GM19238 (cell line): ENCODE results near the gene COMMD3.
"Not testable (repeated sequence)": the region's sequence is repeated elsewhere in the genome, so short reads cannot be mapped to it uniquely, and the experiment has no call there.

Experiments used
- DNase-seq: peaks from one replicate; pipeline ENCODE4 v3.0.0; 2011; ENCODE audit warnings: low spot score; ENCODE audit not compliant: insufficient read length

Gene COMMD3

GRCh38 chr10:22338931-22339330 lies 22.7 kb downstream of the COMMD3 start:
- no peak for DNase-seq

DNA sequence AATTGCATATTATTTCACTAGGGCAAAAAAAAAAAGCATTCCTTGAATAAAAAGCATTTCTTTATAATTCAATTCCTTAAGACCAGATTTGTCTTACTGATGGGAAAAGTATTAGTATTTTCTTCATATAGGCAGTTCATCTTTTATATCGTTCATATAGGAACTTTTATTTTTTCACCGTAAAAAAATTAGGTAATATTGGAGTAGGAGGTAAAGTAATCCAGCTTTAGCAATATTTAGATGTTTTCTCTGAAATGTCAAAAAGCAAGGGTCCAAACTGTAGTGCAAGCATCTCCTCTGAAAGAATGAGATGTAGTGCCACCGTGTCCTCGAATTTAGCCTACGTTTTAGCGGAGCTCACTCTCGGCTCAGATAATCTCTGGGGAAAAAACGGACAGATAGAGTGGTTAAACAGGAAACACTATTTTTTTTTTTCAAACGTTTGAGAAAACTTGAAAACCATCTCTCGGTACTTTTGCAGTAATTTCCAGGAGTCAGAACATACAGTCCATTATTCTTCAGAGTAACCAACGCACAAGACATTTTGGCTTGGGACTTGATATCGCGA lies 23.7 kb downstream of the COMMD3 start:
- DNase-seq: no peak

- peak; percentile 67 for DNase-seq
Measured at GRCh38 chr10:22340329-22341189, 24.4 kb downstream of the COMMD3 start.

GRCh38 chr10:22341190-22341925 lies 25.2 kb downstream of the COMMD3 start:
- no peak for DNase-seq

DNA sequence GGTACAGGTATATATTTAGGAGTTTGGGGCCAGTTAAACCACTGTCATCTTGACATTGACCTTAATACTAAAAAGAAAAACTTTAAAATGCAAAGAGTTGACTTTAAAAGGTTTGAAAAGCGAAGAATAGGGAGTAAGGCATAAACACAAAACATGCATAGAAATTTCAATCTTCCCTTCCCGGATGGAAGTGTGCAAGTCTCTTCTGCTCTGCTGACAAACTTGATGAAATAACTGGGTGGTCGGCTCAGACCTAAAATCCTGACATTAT lies 25.7 kb downstream of the COMMD3 start:
- no peak for DNase-seq

- DNase-seq: no peak
Measured at GRCh38 chr10:22342421-22342820, 26.2 kb downstream of the COMMD3 start.

DNA sequence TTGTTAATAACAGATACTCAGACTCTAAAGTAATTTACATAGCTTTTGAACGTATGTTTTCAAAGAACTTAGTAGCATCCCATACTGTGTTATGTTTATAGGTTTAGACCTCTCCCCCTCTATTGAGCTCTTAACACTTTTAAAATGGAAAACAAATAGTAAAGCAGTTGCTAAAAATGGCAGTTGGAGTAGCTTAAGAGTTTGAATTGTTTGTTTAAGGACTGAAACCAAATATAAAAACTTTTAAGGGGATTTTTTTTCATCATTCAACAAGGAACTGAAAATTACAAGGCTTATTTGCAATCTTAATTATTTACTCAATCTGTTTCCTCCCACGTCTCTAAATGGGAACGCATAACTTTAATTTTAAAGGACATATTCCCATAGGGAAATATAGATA lies 27.5 kb downstream of the COMMD3 start:
- DNase-seq: no peak

- no peak for DNase-seq
Measured at GRCh38 chr10:22344249-22344648, 28.1 kb downstream of the COMMD3 start.

DNA sequence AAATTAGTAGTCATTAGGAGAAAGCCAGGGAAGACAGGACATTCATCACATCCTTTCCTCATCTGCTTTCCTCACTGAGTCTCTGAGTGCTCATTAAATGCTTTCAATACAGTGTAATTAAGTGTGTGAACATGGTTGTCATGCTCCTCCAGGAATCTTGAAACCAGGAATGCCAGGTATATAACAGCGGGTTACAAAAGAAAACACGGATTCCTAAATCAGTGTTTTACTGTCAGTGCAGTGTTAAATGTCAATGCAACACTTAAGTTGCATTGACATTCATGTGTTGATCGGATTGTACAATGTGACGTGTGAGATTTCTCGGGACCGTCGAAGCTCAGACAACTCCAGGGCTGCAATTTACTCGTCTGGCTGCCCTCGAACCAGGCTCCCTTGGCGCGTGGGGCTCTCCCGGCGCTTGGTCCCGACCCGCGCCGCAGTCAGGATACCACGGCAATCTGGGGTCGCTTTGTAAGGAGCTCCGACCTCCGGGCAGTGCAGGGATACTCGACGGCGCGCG lies 28.7 kb downstream of the COMMD3 start:
- no peak for DNase-seq

- DNase-seq: no peak
Measured at GRCh38 chr10:22345301-22346095, 29.3 kb downstream of the COMMD3 start, which contains the start of gene SPAG6. SPAG6 (plus strand) TSS chr10:22345496; CDS start chr10:22345612, 116 bp downstream.

- DNase-seq: no peak
Measured at GRCh38 chr10:22346096-22346661, 30.0 kb downstream of the COMMD3 start.

GRCh38 chr10:22349755-22350154 lies 33.6 kb downstream of the COMMD3 start:
- no peak for DNase-seq

DNA sequence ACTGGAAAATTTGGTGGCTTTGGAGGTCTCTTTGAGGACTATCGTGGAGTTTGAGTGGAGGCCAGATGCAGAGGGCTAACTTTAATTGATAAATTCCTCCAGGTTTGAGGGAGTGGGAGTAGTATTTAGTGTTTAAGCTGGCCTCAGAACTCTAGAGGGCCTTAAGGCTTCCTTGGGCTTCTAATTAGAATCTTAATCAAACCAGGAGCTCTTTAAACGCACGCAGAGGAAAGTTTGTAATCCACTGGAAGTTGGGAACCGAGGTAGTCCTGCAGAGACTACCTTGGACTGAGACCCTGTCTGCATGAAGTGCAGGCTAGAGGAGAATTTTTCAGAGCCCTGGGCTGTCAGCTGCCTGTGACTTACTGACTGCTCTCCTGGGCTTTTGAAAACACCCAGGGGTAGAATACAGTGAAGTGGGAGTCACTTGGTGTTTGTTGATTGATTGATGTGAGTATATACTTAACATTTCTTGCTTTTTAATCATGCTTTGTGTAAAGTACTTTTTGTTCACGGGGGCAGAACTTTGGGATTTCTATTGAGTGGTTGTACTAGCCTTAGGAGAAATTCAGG lies 35.0 kb downstream of the COMMD3 start:
- DNase-seq: no peak

GRCh38 chr10:22356324-22356873 lies 40.2 kb downstream of the COMMD3 start:
- no peak for DNase-seq

DNA sequence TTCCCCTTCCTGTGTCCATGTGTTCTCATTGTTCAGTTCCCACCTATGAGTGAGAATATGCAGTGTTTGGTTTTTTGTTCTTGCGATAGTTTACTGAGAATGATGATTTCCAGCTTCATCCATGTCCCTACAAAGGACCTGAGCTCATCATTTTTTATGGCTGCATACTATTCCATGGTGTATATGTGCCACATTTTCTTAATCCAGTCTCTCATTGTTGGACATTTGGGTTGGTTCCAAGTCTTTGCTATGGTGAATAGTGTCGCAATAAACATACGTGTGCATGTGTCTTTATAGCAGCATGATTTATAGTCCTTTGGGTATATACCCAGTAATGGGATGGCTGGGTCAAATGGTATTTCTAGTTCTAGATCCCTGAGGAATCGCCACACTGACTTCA lies 41.6 kb downstream of the COMMD3 start:
- not testable (repeated sequence) for DNase-seq

GRCh38 chr10:22363305-22363704 lies 47.1 kb downstream of the COMMD3 start:
- no peak for DNase-seq

DNA sequence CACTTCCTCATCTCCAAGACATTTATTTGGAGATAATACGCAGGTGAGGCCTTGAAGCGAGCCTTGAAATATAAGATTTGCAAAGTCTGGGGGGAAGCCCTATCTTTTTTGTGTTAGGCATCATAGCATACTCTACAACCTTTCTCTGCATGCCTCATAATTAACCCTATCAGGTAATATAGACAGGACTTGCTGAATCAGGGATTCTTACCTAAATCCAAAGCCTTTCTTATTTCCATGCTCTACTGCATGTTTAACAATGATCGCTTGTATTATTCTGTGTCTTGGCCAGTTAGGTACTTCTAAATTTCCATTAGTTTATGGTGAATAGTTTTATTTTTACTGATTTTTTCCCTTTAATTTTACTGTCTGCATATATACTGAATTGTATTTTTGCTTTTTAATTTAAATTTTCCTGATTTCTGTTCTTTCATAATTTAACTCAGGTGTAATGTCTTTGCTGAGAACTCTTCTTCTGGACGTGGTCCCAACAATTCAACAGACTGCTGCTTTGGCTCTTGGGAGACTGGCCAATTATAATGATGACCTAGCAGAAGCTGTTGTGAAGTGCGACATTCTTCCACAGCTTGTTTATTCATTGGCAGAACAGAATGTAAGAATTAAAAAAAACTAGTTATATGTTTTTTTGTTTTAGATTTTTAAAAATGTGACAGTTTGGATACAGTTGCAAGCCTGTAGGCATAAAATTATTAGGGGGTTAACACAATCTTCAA lies 48.4 kb downstream of the COMMD3 start:
- no peak for DNase-seq

DNA sequence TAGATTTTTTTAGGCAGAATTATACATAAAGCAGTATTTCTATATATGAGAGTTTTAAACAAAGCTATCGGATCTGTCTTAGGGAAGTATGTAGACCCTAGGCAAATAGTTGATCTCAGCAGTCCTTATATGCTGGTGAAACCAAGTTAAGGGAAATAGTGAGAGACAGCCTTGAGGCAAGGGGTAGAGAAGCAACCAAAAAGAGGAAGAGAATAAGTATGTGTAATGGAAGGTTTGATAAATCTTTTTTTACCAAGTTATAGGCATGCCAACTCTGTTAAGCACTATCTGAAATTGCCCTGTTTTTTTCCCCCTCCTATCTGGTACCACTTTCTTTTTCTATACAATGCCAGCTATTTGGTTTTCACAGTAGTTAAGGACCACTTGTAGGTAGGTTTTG lies 49.0 kb downstream of the COMMD3 start:
- no peak for DNase-seq

- DNase-seq: no peak
Measured at GRCh38 chr10:22365644-22366434, 49.7 kb downstream of the COMMD3 start.
